ENCODE data around the gene KIF1B.
"Not testable (repeated sequence)": the region's sequence is repeated elsewhere in the genome, so short reads cannot be mapped to it uniquely, and the experiment has no call there.

Gene KIF1B

GRCh38 chr1:10196976-10197375 lies 13.4 kb upstream of the KIF1B start:
- no peak for DNase-seq

DNA sequence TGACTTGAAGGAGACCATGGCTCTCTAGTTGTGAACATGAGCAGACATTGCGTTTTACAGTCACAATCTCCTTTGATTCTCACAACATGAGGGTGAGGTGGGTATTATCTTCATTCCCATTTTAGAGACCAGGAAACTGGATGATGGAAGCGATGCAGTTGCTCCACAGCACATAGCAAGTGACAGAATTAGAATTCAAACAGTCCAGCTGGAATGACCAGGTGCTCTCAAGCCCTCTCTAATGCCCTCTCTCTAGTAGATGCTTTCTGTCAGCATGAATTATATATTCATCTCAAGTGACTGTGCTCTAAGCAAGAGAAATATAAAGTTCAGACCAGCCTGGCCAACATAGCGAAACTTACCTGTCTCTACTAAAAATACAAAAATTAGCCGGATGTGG lies 9.8 kb upstream of the KIF1B start:
- DNase-seq, result no peak

DNA sequence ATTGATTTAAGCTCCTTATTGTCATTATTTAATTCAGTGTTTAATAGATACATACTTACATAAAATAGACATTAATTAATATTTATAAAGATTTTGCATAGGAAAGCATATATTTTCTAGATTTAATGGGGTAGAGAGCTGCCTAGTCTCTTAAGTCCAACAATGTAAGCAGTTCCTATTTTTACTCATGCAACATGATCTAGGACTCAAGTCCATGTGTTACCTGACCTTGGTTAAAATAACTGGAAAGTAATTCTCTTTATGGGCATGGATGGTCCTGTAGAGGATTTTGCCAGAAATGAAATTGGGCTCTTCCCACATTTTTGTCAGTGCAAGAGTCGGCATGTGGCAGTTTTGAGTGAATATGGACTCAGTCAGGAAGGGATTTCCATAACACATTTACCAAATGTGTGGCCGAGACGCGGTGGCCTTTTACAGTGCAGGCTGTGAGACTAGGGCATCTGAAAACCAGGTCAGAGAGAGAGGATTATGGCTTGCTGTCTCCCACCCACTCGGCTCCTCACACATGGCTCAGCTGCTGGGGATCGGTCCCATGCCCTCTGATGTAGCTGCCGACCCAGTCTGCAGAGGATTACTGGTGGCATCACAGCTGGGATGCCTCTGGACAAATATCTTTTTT lies 6.2 kb upstream of the KIF1B start:
- DNase-seq, result no peak

GRCh38 chr1:10205206-10205605 lies 5.2 kb upstream of the KIF1B start:
- not testable (repeated sequence) for DNase-seq

DNA sequence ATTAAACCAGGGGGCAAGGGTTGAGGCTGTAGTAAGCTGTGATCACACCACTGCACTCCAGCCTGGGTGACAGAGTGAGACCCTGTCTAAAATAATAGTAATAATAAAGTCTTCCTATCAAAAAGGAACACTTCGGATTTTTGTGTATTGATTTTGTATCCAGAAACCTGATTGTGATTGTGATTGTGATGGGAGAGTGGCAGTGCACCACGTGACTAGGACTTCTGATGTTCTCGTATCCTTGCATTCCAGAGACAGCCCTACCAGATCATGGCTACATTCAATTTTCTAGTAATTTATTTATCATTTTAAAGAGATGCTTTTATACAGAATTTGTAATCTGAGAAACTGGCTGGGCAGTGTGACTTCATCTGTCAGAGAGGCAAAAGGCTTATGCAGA lies 2.6 kb upstream of the KIF1B start:
- no peak for DNase-seq

DNA sequence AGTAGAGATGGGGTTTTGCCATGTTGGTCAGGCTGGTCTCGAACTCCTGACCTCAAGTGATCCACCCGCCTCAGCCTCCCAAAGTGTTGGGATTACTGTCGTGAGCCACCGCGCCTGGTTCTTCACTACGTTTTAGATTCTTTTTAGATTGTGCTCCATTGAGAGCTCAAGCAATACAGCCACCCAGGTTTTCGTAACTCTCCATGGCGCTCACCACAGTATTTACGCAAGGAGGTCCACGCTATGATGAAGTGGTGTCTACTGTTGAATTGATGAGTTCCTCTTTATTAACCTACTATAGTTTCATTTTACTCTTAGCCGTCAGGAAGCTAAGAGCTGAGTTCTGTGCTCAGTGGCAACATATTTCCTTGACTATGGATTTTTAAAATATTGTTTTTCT lies 1.8 kb upstream of the KIF1B start:
- DNase-seq, result no peak

DNA sequence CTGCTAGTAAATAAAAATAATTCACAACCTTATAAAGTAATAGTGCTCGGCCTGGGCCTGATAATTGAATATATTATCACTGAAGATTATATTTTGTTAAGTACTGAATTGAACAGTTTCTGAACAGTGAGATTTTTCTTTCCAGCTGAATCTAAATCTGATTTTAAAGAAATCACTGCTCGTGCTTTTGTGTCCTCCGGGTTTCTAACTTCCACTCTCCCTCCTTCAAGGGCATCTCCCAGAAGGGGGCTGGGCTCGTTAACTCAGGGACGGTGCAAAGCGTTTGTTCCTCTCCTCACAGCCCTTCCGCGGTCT lies 823 bp upstream of the KIF1B start:
- DNase-seq, result no peak

GRCh38 chr1:10210841-10211804 lies 753 bp downstream of the KIF1B start:
- DNase-seq, result no peak

GRCh38 chr1:10211805-10212410 lies 1.5 kb downstream of the KIF1B start:
- DNase-seq, result no peak

DNA sequence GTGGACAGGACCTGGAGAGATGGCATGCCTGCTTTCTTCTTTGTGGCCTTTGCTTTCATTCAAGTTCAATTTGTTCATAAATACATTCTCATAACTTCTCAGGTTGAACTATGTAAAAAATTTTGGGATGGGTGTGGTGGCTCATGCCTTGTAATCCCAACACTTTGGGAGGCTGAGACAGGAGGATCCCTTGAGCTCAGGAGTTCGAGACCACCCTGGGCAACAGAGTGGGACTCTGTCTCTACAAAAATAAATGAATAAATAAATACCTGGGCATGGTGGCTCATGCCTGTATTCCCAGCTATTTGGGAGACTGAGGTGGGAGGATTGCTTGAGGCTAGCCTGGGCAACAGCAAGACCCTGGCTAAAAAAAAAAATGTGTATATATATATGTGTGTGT lies 2.1 kb downstream of the KIF1B start:
- no peak for DNase-seq

DNA sequence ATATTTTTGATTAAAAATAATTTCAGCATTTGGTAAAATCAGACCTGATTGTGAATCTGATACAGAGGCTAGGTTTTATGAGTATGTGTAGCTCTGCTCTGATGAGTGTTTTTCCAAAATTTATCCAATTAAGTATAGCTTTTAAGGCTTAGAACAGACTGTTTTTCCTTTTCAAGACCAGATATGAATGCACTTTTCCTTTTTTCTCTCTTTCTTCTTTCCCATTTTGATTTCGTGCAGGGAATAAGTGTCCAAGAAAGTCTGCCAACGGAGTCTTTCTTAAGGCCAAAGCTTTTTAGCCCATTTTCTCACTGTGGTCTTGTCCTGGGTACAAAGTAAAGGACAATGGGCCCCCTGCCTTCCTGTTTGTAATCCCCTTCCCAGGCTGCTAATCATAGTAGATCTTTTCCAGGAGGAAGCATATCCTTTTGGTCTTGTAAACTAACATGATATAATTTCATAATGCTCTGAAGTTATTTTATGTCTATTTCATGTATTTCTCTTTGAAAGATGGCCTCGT lies 2.9 kb downstream of the KIF1B start:
- no peak for DNase-seq

DNA sequence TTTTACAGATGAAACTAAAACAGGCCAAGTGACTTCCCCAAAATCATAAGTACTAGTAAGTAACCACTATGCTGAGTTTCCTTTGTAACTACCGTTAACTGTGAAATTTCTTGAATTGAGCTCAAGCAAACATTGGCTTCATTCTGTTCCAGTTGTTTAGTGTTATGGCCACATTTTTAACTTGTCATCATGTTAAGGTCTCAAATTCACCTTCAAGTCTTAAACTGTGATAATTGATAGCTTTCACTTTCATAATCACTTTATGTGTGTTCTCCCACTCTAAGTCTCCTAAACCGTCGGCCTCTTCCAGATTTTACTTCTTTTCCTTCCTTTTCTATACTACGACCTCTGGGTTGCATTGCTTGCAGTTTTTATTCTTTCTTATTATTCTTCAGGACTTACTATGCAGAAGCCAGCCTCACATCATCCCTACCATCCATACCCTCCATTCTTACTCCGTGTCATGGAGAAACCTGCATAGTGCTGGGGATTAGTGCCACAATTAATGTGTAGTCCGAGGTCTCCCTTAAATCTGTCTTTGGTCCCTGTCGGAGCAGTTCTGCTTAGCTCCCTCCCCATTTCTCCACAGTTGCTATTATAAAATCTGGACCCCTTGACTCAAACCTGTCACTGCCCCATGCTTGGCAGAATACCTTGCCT lies 5.8 kb downstream of the KIF1B start:
- no peak for DNase-seq

DNA sequence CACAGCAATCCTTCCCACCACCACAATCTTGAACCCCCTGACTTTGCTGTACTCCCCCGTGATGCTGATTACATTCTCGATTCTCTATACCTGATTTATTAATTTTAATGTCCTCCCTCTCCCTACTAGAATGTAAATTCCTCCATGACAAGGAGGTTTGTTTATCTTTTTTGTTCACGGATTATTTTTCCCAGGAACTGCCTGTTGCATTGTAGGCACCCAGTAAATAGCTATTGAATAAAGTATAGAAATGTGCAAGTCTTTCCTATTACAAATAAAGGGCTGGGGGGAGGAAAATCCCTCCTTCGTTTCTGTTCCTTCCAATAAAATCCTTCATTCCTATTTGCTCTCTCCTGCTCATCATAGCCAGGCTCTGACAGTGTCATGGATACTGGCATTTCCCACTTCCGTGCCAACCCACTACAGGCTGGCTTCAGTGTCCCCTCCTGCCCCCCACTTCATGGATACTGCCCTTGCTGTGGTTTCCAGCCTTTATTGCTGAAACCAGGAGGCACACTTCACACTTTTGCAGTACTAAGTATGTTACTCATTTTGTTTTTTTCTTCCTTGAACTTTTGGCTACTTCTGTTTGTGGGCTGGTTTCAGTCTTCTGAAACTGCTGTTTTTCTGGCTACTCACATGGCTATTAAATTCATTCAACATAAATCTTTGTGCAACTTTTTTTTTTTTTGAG lies 7.5 kb downstream of the KIF1B start:
- DNase-seq, result no peak

DNA sequence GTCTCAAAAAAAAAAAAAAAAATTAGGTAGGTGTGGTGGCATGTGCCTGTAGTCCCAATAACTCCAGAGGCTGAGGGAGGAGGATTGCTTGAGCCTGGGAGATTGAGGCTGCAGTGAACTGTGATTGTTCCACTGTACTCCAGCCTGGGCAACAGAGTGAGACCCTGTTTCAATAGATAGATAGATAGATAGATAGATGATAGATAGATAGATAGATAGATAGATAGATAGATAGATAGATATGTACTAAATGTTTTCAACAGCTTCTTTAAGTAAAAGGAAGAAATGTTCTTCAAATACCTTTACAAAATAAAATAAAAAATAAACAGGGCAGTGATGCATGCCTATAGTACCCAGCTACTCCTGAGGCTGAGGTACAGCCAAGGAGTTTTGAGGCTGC lies 9.8 kb downstream of the KIF1B start:
- no peak for DNase-seq

DNA sequence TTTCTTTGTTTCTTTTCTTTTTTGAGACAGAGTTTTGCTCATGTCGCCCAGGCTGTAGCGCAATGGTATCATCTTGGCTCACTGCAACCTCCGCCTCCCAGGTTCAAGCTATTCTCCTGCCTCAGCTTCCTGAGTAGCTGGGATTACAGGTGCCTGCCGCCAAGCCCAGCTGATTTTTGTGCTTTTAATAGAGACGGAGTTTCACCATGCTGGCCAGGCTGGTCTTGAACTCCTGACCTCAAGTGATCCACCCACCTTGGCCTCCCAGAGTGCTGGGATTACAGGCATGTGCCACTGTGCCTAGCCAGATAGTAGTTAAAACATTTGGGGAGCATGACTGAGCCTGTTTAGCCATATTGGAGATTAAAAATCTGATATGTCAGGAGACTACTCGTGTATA lies 10.3 kb downstream of the KIF1B start:
- DNase-seq, result not testable (repeated sequence)

GRCh38 chr1:10225573-10225972 lies 15.2 kb downstream of the KIF1B start:
- DNase-seq, result no peak

GRCh38 chr1:10228528-10228927 lies 18.2 kb downstream of the KIF1B start:
- no peak for DNase-seq

DNA sequence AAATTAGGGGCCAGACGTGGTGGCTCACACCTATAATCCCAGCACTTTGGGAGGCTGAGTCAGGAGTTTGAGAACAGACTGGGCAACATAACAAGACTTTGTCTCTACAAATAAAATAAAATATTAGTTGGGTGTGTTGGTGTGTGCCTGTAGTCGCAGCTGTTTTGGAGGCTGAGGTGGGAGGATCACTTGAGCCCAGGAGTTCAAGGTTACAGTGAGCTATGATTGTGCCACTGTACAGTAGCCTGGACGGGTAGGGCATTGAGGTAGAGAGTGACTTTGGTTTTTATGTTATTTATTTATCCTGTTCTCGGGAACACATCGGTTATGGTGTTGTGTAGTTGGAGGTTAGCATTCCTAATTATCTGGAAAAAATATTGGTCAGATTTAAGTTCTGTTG lies 19.5 kb downstream of the KIF1B start:
- DNase-seq, result no peak

- DNase-seq, result no peak
These were observed 21.8 kb downstream of the KIF1B start for GRCh38 chr1:10232163-10232562.

- no peak for DNase-seq
These were observed 26.2 kb downstream of the KIF1B start for GRCh38 chr1:10236405-10237156.

GRCh38 chr1:10237157-10237539 lies 26.8 kb downstream of the KIF1B start:
- no peak for DNase-seq

DNA sequence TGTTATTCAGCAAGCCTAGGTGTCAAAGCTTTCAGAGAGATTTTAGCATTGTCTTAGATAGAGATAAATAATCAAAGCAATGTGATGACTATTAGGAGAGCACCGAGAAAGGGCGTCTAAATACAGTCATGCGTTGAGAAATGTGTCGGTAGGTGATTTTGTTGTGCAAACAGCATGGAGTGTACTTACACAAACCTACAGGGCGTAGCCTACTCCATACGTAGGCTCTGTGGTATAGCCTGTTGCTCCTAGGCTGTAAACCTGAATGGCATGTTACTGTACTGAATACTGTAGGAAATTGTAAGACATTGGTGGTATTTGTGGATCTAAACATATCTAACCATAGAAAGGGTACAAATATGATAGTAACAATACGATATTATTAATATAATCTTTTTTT lies 31.8 kb downstream of the KIF1B start:
- DNase-seq, result no peak
